CD4-positive, alpha-beta T cell treated with Interleukin-6 at 100 ng/mL for 8 hours (primary cell): Measurements from ENCODE around the gene PTPRJ.

ENCODE experiments used
- DNase-seq: peaks from one replicate; pipeline ENCODE4 v3.0.0-alpha.2; 2020; ENCODE audit warnings: mixed read lengths, low spot score

Gene PTPRJ

DNA sequence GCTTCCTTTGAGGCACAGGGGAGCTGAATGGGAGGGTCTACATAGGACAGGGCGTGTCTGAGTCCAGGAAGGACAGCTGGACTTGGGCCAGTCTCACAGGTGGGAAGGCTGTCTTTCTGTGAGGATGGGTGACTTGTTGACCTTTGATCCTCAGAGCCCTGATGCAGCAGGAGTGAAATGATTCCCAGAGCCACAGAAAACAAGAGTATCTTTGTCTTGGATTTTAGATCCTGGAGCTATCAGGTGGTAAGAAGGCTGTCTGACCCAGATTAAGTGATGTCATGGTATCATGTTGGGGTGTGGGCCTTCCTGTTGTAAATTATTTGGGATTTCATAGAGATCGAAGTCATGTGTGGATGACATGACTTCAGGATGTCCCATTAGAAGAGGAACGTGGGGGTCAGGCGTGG is 15.0 kb downstream of the PTPRJ start:
- no peak for DNase-seq

DNA sequence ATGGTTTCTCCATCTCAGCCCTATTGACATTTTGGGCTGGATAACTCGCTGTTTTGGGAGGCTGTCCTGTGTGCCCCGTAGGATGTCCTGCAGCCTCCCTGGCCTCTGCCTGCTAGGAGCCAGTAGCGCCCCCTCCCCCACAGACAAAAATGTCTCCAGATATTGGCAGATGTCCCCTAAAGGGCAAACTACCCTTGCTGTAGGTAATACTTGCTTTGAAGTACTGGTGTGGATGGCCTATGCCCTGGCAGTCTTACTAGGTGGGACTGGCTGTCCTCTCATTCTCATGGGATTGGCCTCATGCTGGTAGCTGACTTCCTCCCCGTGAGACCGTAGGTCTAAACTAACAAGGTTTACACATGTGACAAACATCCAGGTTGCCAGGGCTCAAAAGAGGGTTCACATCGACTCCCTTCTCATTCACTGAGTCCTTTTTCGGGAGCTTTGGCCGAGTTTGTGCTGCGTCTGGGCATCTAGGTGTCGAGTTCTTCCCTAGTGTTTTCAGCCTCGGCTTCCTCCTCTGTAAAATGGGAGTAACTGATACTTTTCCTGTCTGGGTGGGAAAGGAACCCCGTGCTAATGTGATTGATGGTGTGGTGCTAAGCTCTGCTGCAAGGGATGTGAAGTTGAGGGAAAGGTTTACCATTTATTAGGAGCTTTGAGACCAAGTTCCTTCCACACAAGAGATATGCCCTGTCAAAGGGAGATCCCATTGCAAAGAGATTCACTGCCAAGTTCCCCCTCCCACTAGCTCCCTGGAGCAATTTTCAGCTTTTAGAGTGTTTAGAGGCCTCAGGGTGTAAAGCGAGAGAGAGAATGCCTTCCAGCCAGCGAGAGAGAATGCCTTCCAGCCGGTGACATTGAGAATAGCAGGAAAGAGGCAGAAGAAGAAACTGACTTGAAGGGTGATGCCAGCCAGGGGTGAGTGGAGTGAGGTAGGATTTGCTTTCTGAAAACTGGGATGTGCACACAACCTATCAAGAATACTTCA is 17.0 kb downstream of the PTPRJ start:
- DNase-seq = no peak

DNA sequence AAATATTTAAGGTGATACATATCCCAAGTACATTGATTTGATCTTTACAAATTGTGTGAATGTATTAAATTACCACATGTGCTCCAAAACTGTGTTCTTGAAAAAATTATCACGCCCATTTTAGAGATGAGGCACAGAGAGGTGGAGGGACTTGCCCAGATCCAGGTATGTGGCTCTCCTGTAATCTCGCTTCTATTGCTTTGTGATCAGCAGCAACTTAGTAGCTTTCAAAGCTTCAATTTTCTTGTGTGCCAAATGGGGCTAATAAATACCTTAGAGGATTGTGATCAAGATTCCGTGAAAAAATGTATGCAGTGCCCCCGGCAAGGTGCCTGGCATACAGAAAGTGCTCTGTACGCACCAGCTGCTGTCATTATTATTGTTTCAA is 18.0 kb downstream of the PTPRJ start:
- no peak for DNase-seq

DNA sequence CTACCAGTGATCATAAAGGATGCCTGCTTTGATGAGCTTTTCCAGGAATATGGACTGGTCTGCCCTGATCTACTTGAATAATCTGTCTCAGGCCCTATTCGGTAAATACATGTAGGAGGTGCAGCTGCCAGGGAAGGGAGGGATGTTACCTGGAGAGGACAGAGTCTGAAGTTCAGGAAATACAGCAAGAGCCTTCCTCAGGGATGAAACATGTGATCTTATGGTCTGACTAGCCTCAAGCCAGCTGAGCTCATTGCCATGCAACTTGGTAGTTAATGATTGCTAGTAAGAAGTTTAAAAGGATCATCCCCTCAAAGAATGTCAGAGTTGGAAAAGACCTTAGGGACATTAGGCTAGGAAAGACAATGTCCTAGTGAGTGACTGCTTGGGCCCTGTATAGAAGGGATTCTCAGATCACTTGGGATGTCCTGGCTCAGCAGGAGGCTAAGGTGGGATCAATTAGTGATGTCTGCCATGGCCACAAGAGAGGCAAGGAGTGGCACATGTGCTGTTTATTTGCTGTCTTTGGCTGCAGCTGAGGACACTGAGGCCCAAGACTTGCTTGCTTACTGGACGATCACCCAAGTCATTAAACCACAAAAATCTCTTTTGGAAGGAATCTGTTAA is 18.5 kb downstream of the PTPRJ start:
- no peak for DNase-seq

DNA sequence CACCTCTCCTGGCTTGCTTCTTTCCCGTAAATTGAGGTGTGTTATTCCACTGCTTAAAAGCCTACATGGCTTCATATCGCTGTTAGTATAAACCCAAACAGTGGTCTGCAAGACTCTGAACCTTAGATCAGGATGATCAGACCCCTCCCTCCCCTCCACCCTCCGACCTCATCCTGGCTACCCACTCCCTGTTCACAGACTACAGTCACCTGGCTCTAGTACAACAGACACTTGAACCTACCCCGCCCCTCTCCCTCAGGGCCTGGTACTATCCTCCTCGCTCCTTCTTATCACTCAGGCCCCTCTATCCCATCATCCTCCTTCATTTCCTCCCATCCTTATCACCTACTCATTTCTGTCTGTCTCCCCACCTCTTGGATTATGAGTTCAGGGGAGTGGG is 20.1 kb downstream of the PTPRJ start:
- DNase-seq = no peak

DNA sequence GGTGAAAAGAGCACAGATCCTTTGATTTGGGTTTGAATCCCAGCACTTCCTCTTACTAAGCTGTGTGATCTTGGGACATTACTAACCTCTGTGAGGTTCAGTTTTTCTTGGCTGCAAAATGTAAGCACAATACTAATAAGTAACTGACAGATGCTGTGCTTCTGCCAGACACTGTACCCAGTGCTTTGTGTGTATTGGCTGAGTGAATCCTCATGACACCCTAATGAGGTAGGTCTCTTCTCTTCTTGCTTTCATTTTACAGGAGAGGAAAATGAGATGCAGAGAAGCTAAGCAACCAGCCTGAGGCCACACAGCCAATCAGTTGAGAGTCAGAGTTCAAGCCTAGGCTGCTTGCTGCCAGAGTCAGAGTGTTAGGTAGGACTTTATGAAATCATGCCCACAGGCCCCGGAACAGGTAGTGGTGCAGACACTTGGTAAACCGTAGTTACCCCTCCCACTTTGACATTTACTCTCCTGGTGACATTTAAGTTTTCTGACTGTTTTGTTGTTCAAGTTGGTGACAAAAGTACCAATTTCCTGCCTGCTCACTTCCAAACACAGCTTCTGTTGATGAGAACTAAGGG is 21.2 kb downstream of the PTPRJ start:
- peak; percentile 94 for DNase-seq

DNA sequence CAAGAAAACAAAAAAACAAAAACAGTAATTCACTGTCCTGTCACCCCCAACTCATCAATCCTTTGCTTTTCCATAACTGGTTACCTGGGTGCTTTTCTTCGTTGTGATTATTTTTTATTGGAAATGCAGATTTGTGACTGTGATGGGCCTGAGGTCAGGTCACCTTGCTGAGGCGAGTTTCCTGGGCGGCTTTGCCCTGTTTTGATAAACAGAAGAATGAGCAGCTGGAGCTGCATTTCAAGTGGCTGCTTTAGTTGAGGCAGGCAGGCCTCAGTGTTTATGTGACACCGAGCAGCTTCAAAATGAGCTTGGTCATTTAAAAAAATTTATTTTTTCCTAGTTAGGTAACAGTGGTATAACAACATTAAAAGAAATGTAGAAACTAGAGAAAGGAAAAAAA is 22.2 kb downstream of the PTPRJ start:
- peak; percentile 21 for DNase-seq

DNA sequence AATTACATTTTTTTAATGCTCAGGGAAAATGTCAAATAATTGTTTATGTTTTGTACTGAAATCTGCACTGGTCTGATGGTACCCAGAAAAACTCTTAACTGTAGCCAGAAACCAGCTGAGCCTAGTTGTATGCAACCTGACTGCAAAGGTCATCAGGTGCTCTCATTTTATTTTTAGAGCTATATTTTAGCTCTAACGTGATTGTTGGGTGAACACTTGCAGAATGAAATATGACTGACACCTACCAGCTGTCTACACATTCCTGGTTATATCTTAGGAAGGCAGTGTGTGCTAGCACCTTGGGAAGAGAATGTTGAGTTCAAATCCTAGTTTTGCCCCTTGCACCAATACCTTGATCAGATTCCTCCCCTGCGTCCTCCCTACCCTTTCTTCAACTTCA is 23.6 kb downstream of the PTPRJ start:
- no peak for DNase-seq

DNA sequence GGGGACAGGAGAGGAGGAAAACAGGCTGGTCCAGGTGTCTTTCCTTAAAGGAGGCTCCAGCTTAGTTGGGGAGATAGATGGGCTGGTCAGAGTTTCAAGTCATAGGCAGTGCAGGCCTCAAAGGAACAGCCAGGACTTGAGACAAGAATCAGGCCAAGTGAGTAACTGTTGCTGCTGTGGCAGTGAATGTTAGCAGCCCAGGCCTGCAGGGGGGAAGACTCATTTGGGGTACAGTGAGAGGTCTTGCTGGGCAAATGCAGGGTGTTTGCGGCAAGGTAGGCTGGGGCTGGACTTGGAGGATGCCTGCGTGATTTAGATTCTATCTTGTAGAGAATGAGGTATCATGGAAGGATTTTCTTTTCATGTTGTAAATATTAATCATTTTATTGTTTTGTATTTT is 24.1 kb downstream of the PTPRJ start:
- no peak for DNase-seq

DNA sequence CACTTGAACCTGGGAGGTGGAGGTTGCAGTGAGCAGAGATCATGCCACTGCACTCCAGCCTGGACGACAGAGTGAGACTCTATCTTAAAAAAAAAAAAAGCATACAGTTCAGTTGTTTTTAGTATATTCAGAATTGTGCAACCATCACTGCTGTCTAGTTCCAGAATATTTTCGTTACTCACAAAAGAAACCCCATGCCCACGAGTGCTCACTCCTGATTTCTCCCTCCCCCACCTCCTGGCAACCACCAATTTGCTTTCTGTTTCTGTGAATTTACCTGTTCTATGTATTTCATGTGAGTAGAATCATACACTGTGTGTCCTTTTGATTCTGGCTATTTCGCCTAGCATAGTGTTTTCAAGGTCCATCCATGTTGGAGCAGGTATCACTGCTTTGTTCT is 24.8 kb downstream of the PTPRJ start:
- DNase-seq = peak; percentile 54

DNA sequence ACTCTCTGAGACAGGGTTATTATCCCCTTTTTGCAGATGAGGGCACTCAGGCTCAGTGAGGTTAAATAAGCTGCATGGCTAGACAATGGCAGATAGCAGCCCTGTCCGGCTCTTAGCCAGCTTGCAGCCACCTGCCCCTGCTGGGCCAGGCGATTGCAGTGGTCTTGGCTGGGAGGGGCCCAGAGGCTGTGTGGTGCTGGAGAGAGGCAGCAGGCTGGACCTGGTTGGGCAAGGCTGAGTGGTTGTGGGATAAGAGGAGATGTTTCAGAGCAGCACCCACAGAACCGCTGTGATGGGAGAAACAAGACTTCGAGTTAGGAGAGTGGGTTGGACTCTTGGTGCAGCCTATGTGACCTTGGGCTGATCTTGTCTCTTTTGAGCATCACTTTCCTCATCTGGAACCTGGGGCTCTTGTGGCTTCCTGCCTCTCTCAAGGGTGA is 25.5 kb downstream of the PTPRJ start:
- DNase-seq = no peak

DNA sequence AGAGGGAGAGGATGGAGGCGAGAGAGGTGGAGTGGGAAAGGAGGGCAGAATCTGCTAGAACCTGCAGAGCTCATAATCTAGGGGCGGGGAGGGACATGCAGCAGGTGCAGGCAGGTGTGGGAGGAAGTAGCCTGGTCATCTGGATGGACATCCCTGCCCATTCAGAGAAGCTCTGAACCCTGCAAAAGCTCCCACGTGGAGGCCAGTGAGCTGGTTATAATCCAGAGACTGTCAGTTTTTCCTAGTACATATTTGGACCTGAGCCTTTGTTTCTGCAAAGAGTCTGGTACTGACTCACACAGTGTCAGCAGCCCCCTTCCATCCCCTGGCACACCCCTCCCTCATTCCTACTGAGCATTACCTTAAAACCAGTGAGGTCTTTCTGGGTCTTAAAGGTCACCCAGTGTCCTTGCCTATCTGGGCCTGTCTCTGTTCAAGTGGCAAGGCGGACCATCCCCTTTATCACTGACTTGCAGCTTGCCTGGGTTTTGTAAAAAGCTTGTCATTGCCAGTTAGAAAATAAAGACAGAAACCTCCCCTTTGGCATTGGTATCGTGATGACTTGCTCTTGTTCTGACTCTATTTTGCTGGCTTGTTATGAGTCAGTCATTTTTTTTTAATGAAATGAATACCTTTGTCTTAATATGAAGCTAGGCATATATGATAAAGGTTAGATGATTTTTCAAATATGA is 26.1 kb downstream of the PTPRJ start:
- peak; percentile 43 for DNase-seq

DNA sequence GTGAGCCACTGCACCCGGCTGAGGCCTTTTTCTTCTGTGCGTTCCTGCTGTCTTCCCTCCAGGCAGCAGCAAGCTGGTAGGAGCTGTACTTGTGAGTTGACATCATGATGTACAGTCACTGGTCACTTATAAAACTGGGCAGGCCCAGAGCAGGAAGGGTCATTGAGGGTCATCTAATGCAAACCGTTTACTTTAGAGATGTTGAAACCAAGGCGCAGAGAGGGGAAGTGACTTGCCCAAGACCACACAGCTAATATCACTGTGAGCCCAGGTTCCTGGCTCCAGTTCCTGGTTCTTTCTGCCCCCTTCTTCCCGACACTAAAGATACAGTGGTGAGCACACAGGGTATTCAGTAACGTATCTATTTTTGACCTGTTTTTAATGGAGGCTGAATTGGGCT is 27.3 kb downstream of the PTPRJ start:
- no peak for DNase-seq

DNA sequence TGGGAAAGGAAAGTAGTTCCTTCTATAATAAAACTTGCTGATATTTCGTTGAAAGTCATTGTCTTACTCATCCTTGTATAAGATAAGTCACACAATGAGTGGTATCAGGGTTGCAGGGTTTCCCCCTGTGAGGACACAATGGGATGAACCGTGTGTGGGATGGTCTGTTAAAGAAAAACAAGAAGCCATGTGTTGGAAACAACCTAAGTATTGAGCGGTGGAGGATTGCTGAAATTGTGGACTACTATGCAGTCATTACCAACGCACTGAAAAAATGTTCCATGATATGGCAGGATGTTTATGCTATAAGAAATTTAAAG is 28.6 kb downstream of the PTPRJ start:
- DNase-seq = peak; percentile 23

DNA sequence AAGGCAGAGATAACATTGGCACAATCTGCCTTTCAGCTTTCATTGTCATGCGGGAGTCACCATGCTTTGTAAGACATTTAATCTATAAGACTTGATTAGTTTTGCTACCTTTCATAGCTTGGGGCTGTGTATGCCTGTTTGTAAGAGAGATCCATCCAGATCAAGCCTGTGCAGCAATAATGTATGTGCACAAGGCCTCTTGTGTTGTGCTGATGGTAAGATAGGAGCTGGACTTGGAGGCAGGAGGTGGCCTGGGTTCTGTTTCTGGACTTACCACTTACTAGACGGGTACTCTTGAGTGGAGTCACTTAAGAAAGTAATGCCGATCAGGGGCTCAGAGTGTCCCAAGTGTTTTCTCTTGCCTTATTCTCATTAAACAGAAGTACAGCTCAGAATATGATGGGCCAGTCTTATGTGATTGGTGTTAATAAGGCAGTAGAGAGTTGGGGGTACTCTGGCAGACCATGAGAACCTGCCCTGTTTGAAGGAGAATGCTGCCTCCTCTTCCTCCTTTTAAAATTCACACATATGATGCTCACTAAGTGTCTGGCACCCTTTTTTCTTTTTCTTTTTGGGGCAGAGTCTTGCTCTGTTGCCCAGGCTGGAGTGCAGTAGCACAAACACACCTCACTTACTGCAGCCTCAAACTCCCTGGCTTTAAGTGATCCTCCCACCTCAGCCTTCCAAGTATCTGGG is 30.9 kb downstream of the PTPRJ start:
- DNase-seq = no peak

DNA sequence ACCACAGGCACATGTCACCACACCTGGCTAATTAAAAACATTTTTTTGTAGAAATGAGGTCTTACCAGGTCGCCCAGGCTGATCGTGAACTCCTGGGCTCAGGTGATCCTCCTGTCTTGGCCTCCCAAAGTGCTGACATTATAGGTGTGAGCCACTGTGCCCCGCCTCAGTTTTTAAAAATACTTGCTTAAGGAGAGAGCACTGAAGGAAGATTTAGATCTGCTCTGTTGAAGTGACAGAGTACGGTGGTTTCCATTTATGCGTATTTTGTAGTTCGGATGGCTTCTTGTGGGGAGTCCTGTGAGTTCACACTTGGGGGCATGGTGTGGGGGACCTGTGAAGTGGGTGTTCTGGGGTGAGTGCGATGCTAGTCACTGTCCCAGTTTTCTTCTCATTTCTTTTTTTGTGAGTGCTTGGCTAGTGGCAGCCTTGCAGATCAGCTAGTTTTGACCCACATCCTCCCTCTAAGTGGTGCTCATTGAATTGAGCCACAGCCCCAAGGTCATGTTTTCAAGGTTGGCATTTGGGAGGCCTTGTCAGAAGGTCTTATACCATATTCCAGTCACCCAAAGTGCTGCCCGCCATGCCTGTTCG is 31.5 kb downstream of the PTPRJ start:
- DNase-seq = peak; percentile 53

DNA sequence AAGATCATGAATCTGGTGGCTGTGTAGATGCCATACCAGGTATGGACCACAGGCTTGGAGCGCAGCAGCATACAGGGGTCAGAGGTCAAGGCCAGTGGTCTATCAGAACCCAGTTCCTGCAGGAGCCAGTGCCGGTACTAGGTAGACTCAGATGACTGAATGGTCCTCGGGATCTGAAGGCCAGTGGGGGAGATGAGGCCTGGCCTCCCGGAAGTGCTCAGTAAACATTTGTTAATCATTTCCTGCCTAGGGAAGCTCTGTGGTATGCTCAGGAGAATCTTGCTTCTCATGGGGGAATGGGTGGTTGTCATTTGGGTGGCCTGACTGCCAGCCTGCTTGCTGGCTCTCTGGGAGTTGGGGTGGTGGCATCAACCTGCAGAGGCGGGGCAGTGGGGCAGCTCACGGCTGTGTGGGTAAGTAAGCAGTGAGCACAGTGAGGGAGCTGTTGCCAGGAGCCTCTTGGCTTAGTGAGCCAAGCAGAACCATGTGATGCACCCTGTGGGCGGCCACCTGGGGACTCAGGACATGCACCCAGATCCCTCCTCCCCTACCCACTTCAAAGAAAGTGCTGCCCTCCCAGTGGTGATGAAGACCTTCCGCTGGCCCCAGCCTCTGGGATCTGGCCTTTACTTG is 33.0 kb downstream of the PTPRJ start:
- DNase-seq = peak; percentile 71

DNA sequence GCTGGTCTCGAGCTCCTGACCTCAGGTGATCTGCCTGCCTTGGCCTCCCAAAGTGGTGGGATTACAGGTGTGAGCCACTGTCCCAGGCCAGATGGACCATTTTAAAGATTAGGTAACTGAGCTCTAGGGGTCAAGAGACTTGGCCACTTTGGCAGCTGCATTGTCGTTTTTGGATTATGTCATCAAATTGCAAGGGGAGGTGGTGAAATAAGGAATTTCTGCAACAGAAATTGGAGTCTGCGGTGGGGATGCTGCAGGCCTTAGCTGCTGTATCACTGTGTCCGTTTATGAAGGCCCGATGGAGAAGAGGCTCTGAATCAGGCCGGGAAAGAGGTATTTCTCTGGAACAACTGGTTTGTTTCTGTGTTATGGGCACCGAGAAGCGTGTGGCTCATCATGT is 34.6 kb downstream of the PTPRJ start:
- DNase-seq = no peak

DNA sequence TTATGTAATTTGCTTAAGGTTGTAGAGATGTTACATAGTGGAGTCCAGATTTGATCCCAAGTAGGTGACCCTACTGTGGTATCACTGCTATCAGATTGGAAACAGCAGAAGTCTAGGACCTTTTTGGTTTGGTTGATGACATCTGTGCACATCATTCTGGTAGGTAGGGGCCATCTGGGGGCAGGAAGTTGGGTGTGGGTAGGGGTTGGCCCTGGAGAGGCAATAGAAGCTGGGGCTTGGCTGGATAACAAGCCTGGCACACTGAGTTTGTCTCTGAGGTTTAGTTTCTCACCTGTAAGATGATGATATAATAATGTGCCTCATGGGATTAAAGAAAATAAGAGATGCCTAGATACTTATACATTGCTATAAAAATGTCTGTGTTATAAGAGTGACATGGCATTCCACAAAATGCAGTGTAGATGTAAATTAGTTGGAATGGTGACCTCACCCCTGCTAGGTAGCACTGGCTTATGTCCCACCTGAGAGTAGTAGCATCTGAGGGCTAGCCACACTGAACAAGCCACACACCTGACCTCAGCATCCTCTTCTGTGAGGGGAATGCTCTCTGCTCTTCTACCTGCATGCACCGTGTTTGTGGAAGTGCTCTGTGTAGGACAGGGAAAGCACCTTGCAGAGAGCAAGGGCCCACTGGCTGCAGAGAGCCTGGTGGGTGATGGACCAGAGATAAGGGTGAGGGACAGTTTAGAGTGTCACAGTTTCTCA is 36.9 kb downstream of the PTPRJ start:
- peak; percentile 60 for DNase-seq

DNA sequence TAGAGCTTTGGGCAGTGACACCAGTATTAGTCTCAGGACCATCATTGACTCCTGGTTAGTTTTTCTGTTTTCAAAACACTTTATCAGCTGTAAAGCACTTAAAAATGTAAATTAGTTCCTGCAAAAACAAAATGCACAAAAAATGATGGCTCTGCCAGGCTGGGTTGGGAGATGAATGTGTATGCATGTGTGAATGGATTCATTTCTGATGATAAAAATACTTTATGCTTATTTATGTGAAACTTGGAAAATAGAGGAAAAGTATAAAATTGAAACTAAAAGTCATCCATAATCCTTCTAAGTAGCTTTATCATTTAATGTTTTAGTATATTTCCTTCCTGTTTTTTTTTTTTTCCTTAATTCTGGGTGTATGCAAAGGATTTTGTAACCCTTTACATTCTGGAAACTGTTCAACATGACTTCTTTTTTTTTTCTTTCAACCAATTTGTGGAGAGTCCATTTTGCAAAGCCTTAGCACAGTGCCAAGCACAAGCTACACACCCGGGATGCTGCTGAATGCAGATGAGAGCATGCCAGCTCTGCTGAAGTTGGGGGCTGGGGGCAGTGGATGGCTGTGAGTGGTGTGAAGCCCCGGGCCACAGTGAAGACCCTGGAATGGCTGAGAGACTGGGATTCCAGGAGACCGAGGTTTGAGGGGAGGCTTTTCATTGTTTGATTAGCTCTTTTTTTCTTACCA is 37.6 kb downstream of the PTPRJ start:
- DNase-seq = no peak
